Activated CD8-positive, alpha-beta memory T cell treated with anti-CD3 and anti-CD28 coated beads for 24 hours (primary cell): Measurements from ENCODE around the gene ZNF571.

Experiments used
- DNase-seq: peaks from one replicate; pipeline ENCODE4 v3.0.0-alpha.2; 2020

Gene ZNF571

GRCh38 chr19:37594304-37594981 lies at the start of gene ZNF571, which contains the start of gene ZNF540:
Gene ZNF571, minus strand, starts transcription at chr19:37594792. Its CDS starts 8,116 bp downstream, at chr19:37586676.
Gene ZNF540, plus strand, starts transcription at chr19:37594876. Its CDS starts 3,572 bp downstream, at chr19:37598448.
- peak; percentile 94 for DNase-seq

- no peak for DNase-seq
These were observed 40.8 kb upstream of the ZNF571 start for GRCh38 chr19:37635076-37636056.

GRCh38 chr19:37594982-37595382 lies 390 bp upstream of the ZNF571 start:
- no peak for DNase-seq

GRCh38 chr19:37593996-37594303 lies 642 bp downstream of the ZNF571 start:
- DNase-seq = no peak

- no peak for DNase-seq
These were observed 11.3 kb downstream of the ZNF571 start for GRCh38 chr19:37583340-37583739.

GRCh38 chr19:37572203-37572602 lies 22.4 kb downstream of the ZNF571 start:
- DNase-seq = no peak

GRCh38 chr19:37565370-37565669 lies 29.3 kb downstream of the ZNF571 start:
- no peak for DNase-seq

GRCh38 chr19:37564624-37565369 lies 29.8 kb downstream of the ZNF571 start:
- no peak for DNase-seq

GRCh38 chr19:37563518-37563917 lies 31.1 kb downstream of the ZNF571 start:
- DNase-seq = no peak

- DNase-seq = peak; percentile 57
These were observed 43.2 kb downstream of the ZNF571 start for GRCh38 chr19:37551129-37551993.

GRCh38 chr19:37537391-37537947 lies 57.1 kb downstream of the ZNF571 start:
- no peak for DNase-seq

GRCh38 chr19:37519890-37520289 lies 74.7 kb downstream of the ZNF571 start:
- DNase-seq = no peak
